ENCODE measurements around the gene CA10.

The CA10 gene

DNA sequence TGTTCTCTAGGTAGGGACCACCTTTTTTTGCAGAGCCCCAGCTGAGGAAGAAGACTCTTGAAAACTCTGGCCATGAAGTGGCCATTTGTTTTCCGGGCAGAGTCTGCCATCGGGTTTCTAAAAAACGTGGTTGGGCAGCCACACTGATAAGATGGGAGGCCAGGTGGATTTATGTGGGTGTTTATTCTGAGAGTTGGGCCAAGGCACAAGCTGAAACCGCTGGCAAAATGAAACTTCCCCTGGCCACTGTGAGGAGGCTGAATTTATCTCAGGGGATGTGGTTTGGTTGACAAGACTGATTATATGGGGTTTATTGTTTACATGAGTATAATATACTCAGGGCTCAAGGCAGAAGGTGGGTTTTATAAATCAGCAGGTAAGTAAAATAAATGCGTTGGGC is 476.4 kb downstream of the CA10 start:
- FAIRE-seq, result no peak

DNA sequence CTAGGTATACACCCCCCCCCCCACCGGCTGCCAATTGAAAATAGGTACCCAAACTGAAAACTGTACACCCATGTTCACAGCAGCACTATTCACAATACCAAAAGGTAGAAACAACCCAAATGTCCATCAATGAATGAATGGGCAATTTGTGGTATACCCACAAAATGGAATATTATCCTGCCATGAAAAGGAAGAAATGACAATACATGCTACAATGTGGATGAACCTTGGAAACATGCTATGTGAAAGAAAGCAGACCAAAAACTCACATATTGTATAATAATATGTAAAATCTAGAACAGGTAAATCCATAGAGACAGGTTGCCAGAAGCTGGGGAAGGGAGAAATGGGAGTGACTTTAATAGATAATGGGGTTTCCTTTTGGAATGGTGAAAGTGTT is 480.6 kb downstream of the CA10 start:
- no peak for TF ChIP-seq POLR2A (IDR thresholded peaks at IDR 0.05; ENCODE audit: low read depth, low read length)
- no peak for TF ChIP-seq TAF1 (IDR thresholded peaks at IDR 0.05; ENCODE audit: borderline replicate concordance, low read depth, low read length)
- no peak for TF ChIP-seq POLR2AphosphoS5 (IDR thresholded peaks at IDR 0.05; ENCODE audit: low read depth, low read length)
- FAIRE-seq (no peak), DNase-seq (ENCODE audit: insufficient read length) (no peak)

More for the DNA sequence above, 476.4 kb downstream of the CA10 start:
- TF ChIP-seq POLR2AphosphoS5 (IDR thresholded peaks at IDR 0.05; ENCODE audit: low read depth, low read length), result no peak
- TF ChIP-seq TAF1 (IDR thresholded peaks at IDR 0.05; ENCODE audit: borderline replicate concordance, low read depth, low read length), result no peak
- TF ChIP-seq POLR2A (IDR thresholded peaks at IDR 0.05; ENCODE audit: low read depth, low read length), result no peak
- DNase-seq (ENCODE audit: insufficient read length), result no peak

DNA sequence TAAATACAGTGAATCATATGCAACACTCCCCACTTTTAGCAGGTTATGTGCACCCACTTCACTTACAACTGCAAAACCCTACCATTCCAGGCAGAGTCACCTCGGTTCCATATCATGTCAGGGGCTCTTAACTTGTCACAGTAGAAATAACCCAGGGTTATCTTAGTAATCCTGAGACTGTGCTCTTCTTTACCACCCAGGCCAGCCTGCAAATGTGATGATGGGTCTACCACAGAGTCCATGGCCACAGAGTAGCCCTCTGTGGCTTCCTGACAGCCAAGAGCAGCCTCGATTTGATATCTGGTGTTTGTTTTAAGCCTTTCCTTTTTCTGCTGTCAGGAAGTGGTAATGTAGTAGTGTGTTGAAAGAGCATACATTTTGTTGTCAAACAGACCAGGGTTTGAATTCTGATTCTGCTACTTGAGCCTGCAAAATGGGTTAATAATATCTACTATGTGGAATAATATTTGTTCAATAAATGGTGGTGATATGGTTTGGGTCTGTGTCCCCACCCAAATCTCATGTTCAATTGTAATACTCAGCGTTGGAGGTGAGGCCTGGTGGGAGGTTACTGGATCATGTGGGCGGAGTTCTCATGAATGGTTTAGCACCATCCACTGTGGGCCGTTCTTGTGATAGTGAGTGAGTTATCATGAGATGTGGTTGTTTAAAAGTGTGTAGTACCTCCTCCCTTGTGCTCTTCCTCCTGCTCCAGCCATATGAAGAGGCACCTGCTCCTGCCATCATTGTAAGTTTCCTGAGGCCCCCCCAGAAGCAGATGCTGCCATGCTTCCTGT is 481.6 kb downstream of the CA10 start:
- TF ChIP-seq POLR2AphosphoS5 (IDR thresholded peaks at IDR 0.05; ENCODE audit: low read depth, low read length) (no peak), POLR2A (IDR thresholded peaks at IDR 0.05; ENCODE audit: low read depth, low read length) (no peak), TAF1 (IDR thresholded peaks at IDR 0.05; ENCODE audit: borderline replicate concordance, low read depth, low read length) (no peak)
- no peak for FAIRE-seq
- no peak for DNase-seq (ENCODE audit: insufficient read length)

DNA sequence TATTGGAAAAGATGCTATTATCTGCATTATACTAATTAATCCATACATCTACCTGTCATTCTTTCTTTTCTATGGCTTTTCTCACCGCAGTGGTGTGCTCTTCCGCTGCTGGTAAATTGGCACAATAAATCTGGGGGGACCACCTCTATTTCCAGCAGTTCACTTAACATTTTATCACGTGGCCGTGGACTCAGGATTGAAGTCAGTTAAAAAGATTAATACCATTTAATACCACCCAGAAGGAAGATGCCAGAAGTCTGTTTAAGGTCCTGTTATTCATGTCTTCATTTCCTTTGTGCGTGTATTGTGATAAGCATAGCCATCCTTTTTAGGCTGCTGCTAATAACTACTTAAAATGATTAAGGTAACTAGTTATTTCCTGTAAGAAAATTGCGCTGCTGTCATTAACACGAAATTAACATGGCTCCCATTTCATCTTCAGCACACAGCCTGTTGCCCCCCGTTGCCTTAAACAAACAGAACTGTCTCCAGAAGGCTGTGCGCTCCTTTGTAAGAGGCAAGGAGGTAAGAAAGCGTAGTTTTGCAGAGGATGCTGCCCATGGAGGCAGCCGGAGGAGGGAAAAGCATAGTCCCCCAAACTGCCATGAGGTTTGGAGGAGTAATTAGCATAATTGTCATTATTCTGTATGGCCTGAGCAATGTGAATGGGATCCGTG is 483.8 kb downstream of the CA10 start:
- TF ChIP-seq POLR2A (IDR thresholded peaks at IDR 0.05; ENCODE audit: low read depth, low read length) (no peak), POLR2AphosphoS5 (IDR thresholded peaks at IDR 0.05; ENCODE audit: low read depth, low read length) (no peak), TAF1 (IDR thresholded peaks at IDR 0.05; ENCODE audit: borderline replicate concordance, low read depth, low read length) (no peak)
- no peak for FAIRE-seq
- DNase-seq (ENCODE audit: insufficient read length), result no peak

DNA sequence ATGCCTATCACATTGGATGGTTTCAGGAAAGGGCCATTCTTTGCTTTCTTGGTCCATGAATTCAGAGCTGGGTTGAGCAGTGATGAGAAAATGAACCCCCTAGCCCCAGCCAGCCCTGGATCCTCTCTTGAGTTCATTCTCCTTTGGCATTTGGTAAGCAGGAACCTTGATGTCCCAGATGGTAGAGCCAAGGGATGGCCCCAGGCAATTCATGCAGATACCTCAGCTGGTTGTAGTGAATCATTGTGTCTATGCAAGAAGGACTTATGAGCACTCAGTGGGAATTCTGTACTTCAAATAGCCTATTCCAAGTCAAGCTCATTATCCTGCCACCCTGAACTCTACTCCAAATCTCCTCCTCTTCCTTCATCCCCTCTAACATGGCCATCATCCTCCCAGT is 485.4 kb downstream of the CA10 start:
- DNase-seq (ENCODE audit: insufficient read length), result no peak
- TF ChIP-seq POLR2AphosphoS5 (IDR thresholded peaks at IDR 0.05; ENCODE audit: low read depth, low read length), result no peak
- no peak for TF ChIP-seq POLR2A (IDR thresholded peaks at IDR 0.05; ENCODE audit: low read depth, low read length)
- TF ChIP-seq TAF1 (IDR thresholded peaks at IDR 0.05; ENCODE audit: borderline replicate concordance, low read depth, low read length), result no peak
- FAIRE-seq, result no peak

DNA sequence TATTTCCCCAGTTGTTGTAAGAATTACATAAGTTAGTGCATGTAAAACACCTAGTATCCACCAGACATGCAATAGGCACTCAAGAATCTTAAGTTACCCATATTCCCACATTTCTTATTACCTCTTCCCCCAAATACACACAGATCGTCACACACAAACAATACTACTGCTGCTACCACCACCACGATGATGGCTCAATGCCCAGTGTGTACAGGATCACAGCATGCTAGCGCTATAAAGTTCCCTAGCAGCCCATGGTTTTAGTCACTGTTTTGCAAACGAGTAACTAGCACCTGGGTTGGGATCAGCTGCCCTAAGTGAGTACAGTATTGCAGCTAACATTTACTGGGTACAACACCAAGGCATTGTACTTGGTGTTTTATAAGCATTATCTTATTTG is 486.4 kb downstream of the CA10 start:
- DNase-seq (ENCODE audit: insufficient read length) (no peak), FAIRE-seq (no peak)
- no peak for TF ChIP-seq POLR2A (IDR thresholded peaks at IDR 0.05; ENCODE audit: low read depth, low read length)
- TF ChIP-seq POLR2AphosphoS5 (IDR thresholded peaks at IDR 0.05; ENCODE audit: low read depth, low read length), result no peak
- no peak for TF ChIP-seq TAF1 (IDR thresholded peaks at IDR 0.05; ENCODE audit: borderline replicate concordance, low read depth, low read length)

DNA sequence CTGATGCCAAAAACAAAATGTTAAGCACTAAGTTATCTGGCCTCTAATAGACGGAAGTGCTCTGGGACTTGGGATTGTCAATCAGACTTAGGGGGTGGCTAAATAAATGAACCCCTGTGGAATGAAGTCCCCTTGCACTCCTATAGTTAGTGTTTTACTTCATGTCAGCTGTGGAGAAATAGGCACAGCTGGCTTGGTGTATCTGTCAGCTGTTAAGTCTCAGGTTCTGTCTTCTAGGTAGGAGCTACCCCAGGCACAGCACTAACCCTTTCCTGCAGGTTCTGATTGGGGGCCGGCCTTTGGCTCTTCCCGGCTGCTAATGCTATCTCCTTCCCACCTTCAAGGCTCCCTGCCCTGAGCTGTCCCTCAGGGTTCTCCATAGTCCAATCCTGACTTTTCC is 487.6 kb downstream of the CA10 start:
- no peak for FAIRE-seq
- DNase-seq (ENCODE audit: insufficient read length), result no peak
- TF ChIP-seq POLR2A (IDR thresholded peaks at IDR 0.05; ENCODE audit: low read depth, low read length), result no peak
- TF ChIP-seq TAF1 (IDR thresholded peaks at IDR 0.05; ENCODE audit: borderline replicate concordance, low read depth, low read length), result no peak
- TF ChIP-seq POLR2AphosphoS5 (IDR thresholded peaks at IDR 0.05; ENCODE audit: low read depth, low read length), result no peak

DNA sequence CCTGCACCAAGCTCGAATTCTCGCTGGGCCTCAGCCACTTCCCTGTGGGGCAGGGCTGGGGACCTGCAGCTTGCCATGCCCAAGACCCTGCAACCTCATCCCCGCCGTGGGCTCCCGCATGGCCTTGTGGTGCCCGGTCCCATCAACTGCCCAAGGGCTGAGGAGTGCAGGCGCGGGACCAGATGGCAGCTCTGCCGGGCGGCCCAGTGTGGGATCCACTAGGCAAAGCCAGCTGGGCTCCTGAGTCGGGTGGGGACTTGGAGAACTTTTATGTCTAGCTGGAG is 489.6 kb downstream of the CA10 start:
- no peak for TF ChIP-seq POLR2AphosphoS5 (IDR thresholded peaks at IDR 0.05; ENCODE audit: low read depth, low read length)
- no peak for TF ChIP-seq POLR2A (IDR thresholded peaks at IDR 0.05; ENCODE audit: low read depth, low read length)
- no peak for TF ChIP-seq TAF1 (IDR thresholded peaks at IDR 0.05; ENCODE audit: borderline replicate concordance, low read depth, low read length)
- no peak for FAIRE-seq
- no peak for DNase-seq (ENCODE audit: insufficient read length)

DNA sequence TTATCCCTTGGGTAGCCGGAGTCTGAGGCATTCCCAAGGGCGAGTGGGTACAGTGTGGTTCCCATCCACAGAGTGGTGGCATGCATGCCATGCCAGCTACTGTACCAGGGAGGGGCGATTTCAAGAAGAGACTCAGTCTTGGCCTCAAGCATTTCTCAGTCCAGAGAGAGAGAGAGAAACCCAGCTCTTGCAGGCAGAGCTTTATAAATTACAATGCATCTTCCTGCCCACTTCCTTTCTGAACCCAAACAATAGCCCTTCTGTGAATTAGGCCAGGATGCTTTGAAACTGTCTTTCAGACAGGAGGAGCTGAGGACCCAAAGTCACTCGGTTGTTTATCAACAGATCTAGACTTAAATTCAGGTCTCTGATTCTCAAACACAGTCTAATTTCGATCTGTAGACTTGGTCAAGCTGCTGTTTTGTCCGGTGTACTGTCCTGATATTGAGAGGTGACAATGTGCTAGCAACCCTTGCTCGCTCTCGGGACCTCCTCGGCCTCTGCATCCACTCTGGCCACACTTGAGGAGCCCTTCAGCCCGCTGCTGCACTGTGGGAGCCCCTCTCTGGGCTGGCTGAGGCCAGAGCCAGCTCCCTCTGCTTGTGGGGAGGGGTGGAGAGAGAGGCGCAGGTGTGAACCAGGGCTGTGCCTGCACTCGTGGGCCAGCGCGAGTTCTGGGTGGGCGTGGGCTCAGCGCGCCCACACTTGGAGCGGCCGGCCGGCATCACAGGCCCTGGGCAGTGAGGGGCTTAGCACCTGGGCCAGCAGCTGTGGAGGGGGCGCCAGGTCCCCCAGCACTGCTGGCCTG is 490.2 kb downstream of the CA10 start:
- FAIRE-seq (no peak), DNase-seq (ENCODE audit: insufficient read length) (no peak)
- TF ChIP-seq TAF1 (IDR thresholded peaks at IDR 0.05; ENCODE audit: borderline replicate concordance, low read depth, low read length), result no peak
- no peak for TF ChIP-seq POLR2A (IDR thresholded peaks at IDR 0.05; ENCODE audit: low read depth, low read length)
- no peak for TF ChIP-seq POLR2AphosphoS5 (IDR thresholded peaks at IDR 0.05; ENCODE audit: low read depth, low read length)

DNA sequence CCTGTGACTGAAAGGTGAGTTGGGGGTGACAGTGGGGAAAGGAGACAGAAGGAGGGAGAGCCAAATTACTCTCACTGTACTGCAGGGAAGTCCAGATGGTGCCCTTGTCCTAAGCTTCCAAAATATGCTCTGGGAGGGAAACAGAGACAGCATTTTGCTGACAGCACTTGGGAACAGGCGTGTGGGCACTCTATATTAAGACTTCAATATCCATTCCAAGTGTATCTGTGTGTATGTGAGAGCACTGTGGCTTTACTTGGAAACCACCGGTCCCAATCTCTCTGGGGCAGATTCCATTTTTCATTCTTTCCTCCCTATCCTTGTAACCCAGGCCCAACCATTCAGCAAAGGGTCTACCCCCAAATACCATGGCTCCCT is 490.8 kb downstream of the CA10 start:
- DNase-seq (ENCODE audit: insufficient read length) (no peak), FAIRE-seq (no peak)
- TF ChIP-seq POLR2AphosphoS5 (IDR thresholded peaks at IDR 0.05; ENCODE audit: low read depth, low read length) (no peak), TAF1 (IDR thresholded peaks at IDR 0.05; ENCODE audit: borderline replicate concordance, low read depth, low read length) (no peak), POLR2A (IDR thresholded peaks at IDR 0.05; ENCODE audit: low read depth, low read length) (no peak)

DNA sequence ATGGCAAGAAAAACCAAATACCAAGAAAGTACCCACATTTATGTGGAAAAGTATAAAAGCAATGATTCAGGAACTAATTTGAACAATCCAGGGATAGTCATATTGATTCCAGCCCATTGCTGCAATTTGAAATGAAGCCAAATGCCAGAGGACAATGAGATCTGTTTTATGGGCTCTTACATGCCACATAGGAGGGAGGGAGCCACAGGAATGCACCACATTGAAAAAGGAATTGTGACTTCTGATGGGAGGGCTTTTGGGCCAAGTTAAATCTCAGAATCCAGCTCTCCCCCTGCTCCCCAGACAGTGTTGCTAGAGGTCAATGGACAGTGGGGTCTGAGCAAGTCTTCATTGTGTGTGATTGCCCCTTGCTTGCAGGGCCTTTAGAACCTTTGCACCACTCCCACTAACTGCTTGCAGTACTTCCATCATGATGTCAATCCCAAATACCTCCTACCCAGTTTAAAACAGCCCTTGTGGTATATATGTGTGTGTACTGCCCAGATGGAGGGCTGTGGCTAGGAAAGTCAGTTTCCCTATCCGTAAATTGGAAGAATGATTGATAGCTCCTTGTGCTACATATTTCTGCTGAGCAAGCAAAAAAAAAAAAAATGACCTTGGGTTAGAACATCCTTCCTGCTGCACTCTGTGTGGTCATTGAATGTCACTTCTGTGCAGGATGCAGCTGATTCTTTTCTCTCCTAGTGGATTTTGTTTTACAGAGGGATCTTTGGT is 491.4 kb downstream of the CA10 start:
- DNase-seq (ENCODE audit: insufficient read length) (no peak), FAIRE-seq (no peak)
- TF ChIP-seq POLR2A (IDR thresholded peaks at IDR 0.05; ENCODE audit: low read depth, low read length) (no peak), POLR2AphosphoS5 (IDR thresholded peaks at IDR 0.05; ENCODE audit: low read depth, low read length) (no peak), TAF1 (IDR thresholded peaks at IDR 0.05; ENCODE audit: borderline replicate concordance, low read depth, low read length) (no peak)
